GM20000 (cell line): ENCODE data around the gene GSTA4.

Experiments
- DNase-seq: peaks from one replicate; pipeline ENCODE4 v3.0.0; 2012; ENCODE audit warnings: low spot score
- TF ChIP-seq, protein P1 (sequence below): IDR thresholded peaks from 2 replicates; pipeline ENCODE4 v1.5.1; 2012; ENCODE audit warnings: mild to moderate bottlenecking, control low read depth; ENCODE audit errors: extremely low read depth, missing control alignments

Gene GSTA4

DNA sequence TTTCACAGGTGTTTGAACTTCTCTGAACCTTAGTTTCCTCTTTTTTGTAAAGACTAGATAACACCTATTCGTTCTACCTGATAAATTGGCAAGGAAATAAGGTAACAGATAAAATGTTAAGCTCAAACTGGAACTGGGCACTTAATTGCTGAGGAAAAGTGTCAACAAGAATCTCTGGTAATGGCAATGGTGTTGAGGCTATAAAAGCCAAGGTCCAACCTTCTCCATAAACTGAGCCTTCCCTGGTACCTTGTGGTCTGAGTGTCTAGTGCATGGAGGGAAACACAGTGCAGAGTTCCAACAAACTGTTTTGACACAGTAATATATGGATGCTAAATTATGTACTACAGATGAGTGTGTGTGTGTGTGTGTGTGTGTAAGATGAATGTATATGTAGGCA is 33.4 kb upstream of the GSTA4 start:
- DNase-seq: no peak
- TF ChIP-seq, protein P1, sequence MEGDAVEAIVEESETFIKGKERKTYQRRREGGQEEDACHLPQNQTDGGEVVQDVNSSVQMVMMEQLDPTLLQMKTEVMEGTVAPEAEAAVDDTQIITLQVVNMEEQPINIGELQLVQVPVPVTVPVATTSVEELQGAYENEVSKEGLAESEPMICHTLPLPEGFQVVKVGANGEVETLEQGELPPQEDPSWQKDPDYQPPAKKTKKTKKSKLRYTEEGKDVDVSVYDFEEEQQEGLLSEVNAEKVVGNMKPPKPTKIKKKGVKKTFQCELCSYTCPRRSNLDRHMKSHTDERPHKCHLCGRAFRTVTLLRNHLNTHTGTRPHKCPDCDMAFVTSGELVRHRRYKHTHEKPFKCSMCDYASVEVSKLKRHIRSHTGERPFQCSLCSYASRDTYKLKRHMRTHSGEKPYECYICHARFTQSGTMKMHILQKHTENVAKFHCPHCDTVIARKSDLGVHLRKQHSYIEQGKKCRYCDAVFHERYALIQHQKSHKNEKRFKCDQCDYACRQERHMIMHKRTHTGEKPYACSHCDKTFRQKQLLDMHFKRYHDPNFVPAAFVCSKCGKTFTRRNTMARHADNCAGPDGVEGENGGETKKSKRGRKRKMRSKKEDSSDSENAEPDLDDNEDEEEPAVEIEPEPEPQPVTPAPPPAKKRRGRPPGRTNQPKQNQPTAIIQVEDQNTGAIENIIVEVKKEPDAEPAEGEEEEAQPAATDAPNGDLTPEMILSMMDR: no peak

DNA sequence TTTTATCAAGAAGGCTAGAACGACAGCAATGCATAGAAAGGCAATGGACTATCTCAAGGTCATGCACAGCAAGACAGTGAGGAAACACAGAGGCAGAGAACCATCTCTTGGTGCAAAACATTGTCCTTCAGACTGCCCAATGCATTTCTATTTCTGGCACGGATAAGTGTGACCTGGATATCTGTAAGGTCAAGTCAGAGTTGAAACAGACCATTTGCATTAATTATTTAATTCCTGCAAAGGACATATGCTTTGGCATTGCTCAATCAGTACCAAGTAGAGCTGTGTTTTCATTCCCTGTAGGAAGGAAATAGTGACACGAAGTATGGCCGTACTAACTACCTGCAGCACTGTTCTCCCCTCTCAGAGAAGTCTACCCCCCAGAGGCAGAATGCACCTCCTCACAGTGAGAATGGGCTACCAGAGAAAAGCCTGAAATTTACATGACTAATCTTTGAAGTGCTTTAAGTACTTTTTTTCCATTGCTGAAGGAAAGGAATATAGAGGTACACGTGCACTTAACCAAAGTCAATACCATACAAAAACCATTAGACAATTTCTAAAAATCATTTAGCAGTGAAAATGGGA is 32.1 kb upstream of the GSTA4 start:
- TF ChIP-seq, protein P1: no peak
- DNase-seq: no peak

DNA sequence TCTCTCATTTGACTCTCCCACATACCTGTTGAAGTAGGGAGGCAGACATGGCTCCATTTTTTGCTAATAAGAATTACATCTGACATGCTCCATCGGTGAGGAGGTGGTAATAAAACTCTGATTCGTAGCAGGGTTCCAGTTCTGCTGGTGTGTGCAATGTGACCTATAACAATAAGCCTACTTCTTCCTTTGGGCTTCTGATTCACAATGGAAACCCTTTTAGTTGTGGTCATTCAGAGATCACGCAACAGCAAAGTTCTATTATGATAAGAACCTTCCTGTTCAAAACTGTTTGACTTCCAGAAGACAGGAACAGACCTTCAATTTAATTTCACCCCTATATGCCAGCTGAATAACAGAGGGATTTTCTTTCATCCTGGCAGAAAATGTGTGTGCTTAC is 31.4 kb upstream of the GSTA4 start:
- DNase-seq: no peak
- TF ChIP-seq, protein P1: no peak

GRCh38 chr6:53023323-53023722 is 28.2 kb upstream of the GSTA4 start:
- TF ChIP-seq, protein P1: no peak
- no peak for DNase-seq

DNA sequence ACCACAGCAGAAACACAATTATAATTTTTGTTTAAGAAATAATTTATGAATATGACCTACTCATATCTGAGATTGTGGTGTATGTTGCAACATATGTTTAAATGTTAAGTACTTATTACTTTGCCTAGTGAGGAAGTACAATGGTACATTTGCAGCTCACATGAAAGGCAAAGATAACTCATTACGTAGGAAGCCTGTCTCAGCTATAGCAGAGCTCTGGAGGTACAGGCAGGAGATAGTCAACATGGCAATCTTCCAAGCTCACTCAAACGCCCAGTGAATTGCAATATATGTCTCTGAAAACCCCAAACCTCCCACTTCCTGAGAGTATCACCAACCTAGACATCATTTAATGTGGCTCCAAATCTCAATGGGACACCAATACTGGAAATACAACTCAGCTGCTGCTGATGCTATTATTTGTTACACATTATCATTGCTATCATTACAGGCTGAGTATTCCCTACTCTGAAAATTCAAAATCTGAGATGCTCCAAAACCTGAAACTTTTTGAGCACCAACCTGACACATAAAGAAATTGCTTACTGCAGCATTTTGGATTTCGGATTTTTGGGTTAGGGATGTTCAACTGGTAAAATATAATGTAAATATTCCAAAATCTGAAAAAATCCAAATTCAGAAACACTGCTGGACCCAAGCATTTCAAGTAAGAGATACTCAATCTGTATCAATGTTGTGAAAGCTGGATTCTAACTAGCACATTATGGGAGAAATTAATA is 25.1 kb upstream of the GSTA4 start:
- DNase-seq: no peak
- TF ChIP-seq, protein P1: no peak

DNA sequence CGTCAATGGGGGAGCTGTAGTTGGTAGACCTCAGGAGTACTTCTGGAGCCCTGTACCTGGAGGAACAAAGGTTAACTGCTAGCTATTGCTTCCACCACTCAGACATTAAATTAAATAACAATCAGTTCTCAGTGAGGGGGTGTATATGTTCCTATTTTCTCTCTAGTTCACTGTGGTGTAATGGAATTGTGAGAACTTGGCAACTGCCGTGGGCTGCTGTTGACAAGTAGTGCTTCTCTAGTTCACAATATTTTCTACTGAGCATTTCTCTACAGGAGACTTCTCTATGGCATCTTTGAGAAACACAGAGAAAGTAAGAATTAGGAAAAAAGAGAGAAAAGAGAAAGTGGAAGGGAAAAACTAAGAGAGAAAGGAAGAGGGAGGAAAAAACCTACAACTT is 23.4 kb upstream of the GSTA4 start:
- TF ChIP-seq, protein P1: no peak
- no peak for DNase-seq

DNA sequence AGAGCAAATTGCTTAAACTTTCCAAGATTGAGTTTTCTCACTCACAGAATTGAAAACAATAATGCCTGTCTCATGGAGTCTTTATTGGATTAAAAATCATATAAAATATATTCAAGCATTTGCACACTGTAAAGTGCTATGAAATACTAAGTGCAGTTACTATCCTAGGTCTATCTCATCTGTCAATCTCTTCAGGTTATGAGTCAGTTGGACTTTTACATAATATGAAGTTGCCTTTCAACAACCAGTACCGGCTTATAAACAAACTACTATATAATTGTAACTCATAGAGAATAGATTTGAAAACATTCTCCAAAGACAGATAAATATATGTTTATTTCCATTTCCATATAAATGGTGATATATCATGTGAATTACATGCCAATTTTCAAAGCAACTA is 20.4 kb upstream of the GSTA4 start:
- TF ChIP-seq, protein P1: no peak
- DNase-seq: no peak
